ENCODE data around the gene SERINC5.

The SERINC5 gene

DNA sequence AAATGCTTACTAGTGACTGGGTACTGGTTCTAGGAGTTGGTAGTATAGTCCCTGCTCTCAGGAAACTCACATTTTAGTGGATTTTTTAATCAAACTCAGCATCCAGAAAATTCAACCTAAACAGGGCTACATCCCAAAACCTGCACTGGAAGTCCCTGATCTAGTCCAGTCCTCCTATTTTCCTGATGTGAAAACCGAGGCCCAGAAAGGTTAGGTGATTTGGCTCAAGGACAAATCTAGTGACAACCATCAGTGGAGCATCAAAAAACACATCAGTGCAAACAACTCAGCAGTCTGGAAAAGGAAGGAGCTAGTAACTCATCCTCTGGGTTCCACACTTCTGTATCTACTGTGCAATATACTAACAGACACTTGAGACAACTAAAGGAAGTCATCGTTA, 38.2 kb downstream of the SERINC5 start:
- DNase-seq (ENCODE audit: low read depth, low spot score): no peak
- TF ChIP-seq, protein P1, sequence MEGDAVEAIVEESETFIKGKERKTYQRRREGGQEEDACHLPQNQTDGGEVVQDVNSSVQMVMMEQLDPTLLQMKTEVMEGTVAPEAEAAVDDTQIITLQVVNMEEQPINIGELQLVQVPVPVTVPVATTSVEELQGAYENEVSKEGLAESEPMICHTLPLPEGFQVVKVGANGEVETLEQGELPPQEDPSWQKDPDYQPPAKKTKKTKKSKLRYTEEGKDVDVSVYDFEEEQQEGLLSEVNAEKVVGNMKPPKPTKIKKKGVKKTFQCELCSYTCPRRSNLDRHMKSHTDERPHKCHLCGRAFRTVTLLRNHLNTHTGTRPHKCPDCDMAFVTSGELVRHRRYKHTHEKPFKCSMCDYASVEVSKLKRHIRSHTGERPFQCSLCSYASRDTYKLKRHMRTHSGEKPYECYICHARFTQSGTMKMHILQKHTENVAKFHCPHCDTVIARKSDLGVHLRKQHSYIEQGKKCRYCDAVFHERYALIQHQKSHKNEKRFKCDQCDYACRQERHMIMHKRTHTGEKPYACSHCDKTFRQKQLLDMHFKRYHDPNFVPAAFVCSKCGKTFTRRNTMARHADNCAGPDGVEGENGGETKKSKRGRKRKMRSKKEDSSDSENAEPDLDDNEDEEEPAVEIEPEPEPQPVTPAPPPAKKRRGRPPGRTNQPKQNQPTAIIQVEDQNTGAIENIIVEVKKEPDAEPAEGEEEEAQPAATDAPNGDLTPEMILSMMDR (IDR thresholded peaks at IDR 0.05; ENCODE audit: insufficient read depth, low read length, missing control alignments): no peak
- ChIA-PET CTCF (no interaction called here), POLR2A (interaction anchor here (0.6 kb wide), 1 partner anchor 13 kb away, joined by 3 read pairs; no protein-coding TSS in a partner anchor)
- no peak overlapping the region for H3K4me3 ChIP-seq (ENCODE audit: low read depth, low read length)

- H3K4me3 ChIP-seq (ENCODE audit: low read depth, low read length): no peak overlapping the region
- TF ChIP-seq, protein P1 (IDR thresholded peaks at IDR 0.05; ENCODE audit: insufficient read depth, low read length, missing control alignments): no peak
- ChIA-PET CTCF (interaction anchor here (0.9 kb wide), 1 partner anchor 12 kb away, joined by 4 read pairs; no protein-coding TSS in a partner anchor), POLR2A (no interaction called here)
- DNase-seq (ENCODE audit: low read depth, low spot score): no peak
These were observed 38.9 kb downstream of the SERINC5 start for GRCh38 chr5:80216753-80217596.

- ChIA-PET POLR2A (no interaction called here), CTCF (no interaction called here)
- H3K4me3 ChIP-seq (ENCODE audit: low read depth, low read length): no peak overlapping the region
- DNase-seq (ENCODE audit: low read depth, low spot score): no peak
- TF ChIP-seq, protein P1 (IDR thresholded peaks at IDR 0.05; ENCODE audit: insufficient read depth, low read length, missing control alignments): no peak
These were observed 39.8 kb downstream of the SERINC5 start for GRCh38 chr5:80216096-80216495.

DNA sequence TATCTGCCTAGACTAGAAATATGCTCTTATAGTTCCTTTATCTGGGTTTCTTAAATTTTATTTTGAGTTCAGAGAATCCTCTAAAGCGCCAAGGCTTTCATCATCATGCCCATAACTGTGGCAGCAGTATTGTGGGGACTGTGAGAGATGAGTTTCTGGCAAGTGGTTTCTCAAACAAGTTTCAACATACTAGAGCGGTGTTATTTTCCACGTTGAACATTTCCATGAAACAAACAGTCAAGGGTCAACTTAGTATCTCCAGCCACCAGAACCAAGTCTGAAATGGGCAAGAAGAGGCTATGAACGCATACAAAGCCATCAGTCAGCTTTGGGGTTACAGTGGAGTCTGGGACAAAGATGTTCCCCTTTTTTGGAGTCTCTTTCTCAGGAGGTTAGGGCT, 40.3 kb downstream of the SERINC5 start:
- CTCF ChIA-PET: interaction anchor here (0.7 kb wide), 1 partner anchor 12 kb away, joined by 3 read pairs; no protein-coding TSS in a partner anchor
- TF ChIP-seq, protein P1 (IDR thresholded peaks at IDR 0.05; ENCODE audit: insufficient read depth, low read length, missing control alignments): no peak
- no peak overlapping the region for H3K4me3 ChIP-seq (ENCODE audit: low read depth, low read length)
- POLR2A ChIA-PET: no interaction called here
- no peak for DNase-seq (ENCODE audit: low read depth, low spot score)

GRCh38 chr5:80213466-80213865, 42.4 kb downstream of the SERINC5 start:
- CTCF ChIA-PET: no interaction called here
- DNase-seq (ENCODE audit: low read depth, low spot score): no peak
- TF ChIP-seq, protein P1 (IDR thresholded peaks at IDR 0.05; ENCODE audit: insufficient read depth, low read length, missing control alignments): no peak
- POLR2A ChIA-PET: no interaction called here
- no peak overlapping the region for H3K4me3 ChIP-seq (ENCODE audit: low read depth, low read length)

DNA sequence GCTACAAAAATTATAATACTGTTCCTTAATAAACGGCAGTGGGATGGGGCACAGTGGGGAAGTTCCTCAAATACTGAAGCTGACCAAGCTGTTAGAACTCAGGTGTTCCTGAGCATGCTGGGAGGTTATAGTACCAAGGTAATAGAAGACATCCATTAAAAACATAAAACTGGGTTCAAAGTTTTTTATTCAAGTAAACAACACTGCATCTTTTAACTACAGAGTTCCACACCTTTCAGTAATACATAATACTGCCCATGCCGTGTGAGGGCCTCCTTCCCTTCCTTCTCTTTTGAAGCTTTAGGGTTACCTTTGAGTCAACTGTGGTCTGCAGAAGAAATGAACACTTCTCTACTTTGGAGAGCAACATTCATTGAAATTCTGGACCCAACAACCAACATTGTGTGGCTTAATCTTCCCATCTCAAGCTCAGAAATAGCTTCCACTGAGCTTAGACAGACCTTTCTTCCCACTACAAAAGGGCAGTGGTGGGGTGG, 43.6 kb downstream of the SERINC5 start:
- no peak overlapping the region for H3K4me3 ChIP-seq (ENCODE audit: low read depth, low read length)
- DNase-seq (ENCODE audit: low read depth, low spot score): no peak
- TF ChIP-seq, protein P1 (IDR thresholded peaks at IDR 0.05; ENCODE audit: insufficient read depth, low read length, missing control alignments): no peak
- ChIA-PET CTCF (interaction anchor here (1.9 kb wide), 1 partner anchor 33 kb away, joined by 4 read pairs; no protein-coding TSS in a partner anchor), POLR2A (interaction anchor here (0.8 kb wide), 1 partner anchor 80 kb away, joined by 3 read pairs; no protein-coding TSS in a partner anchor)
